HEK293 (cell line): ENCODE results near the gene PIP4K2C.
"Not testable (repeated sequence)": the region's sequence is repeated elsewhere in the genome, so short reads cannot be mapped to it uniquely, and the experiment has no call there.

Experiments
- CTCF ChIA-PET: fragments of 350-600 bp; formaldehyde crosslinking; extraction: SDS; loops from one replicate; lab custom pipeline; 2021; ENCODE audit warnings: antibody characterized with exemption; lab: Yijun Ruan, JAX
- POLR2A ChIA-PET: fragments of 300-600 bp; formaldehyde crosslinking; extraction: SDS; loops from one replicate; lab custom pipeline; 2020; ENCODE audit warnings: antibody characterized with exemption, inconsistent platforms; lab: Yijun Ruan, JAX
- H3K27ac ChIP-seq: fragments of 200-500 bp; sonication (Bioruptor generic); 2 replicates; pipeline ENCODE4 v1.5.1; 2014; ENCODE audit warnings: low read depth, low read length, control low read depth, inconsistent platforms; ENCODE audit errors: extremely low read depth
- H3K36me3 ChIP-seq, 2 experiments: fragments of 200-500 bp in 1 of 2; sonication (Bioruptor generic) in 1 of 2; 1 replicate in 1 of 2; 2 replicates in 1 of 2; pipeline ENCODE4 v1.5.1; 2014 to 2017; ENCODE audit warnings: inconsistent platforms in 2 of 2, low read length in 2 of 2; ENCODE audit not compliant: control insufficient read depth in 2 of 2, insufficient read depth in 1 of 2
- H3K4me1 ChIP-seq: fragments of 200-500 bp; sonication (Bioruptor generic); 2 replicates; pipeline ENCODE4 v1.5.1; 2014; ENCODE audit warnings: mild to moderate bottlenecking, low read length, inconsistent platforms; ENCODE audit not compliant: control insufficient read depth, insufficient read depth
- H3K4me3 ChIP-seq: 2 replicates; pipeline ENCODE4 v1.5.1; 2011; ENCODE audit warnings: low read depth, mild to moderate bottlenecking, control low read depth, low read length, moderate library complexity
- H3K9me3 ChIP-seq: fragments of 200-500 bp; sonication (Bioruptor generic); 2 replicates; pipeline ENCODE4 v1.5.1; 2014; ENCODE audit warnings: low read depth, low read length, inconsistent platforms; ENCODE audit not compliant: control insufficient read depth, insufficient read depth
- EGR2 ChIP-seq: fragments of 450-650 bp; formaldehyde crosslinking; IDR thresholded peaks from 2 replicates; pipeline ENCODE4 v1.5.1; 2016; ENCODE audit warnings: low read depth, missing biosample characterization, missing genetic modification characterization
- SCRT2 ChIP-seq: fragments of 450-650 bp; formaldehyde crosslinking; IDR thresholded peaks from 2 replicates; pipeline ENCODE4 v1.5.1; 2016; ENCODE audit warnings: missing biosample characterization, missing genetic modification characterization
- ZBTB20 ChIP-seq: fragments of 450-650 bp; formaldehyde crosslinking; IDR thresholded peaks from 2 replicates; pipeline ENCODE4 v1.5.1; 2016; ENCODE audit warnings: missing biosample characterization, missing genetic modification characterization
- ZNF274 ChIP-seq, 2 experiments: fragments of 200-500 bp in 1 of 2; fragments of 450-650 bp in 1 of 2; sonication (Bioruptor generic) in 1 of 2; formaldehyde crosslinking in 1 of 2; IDR thresholded peaks; 2 replicates each; pipeline versions ENCODE4 v1.5.1 to v1.6.1; 2014 to 2016; ENCODE audit warnings: borderline replicate concordance in 1 of 2, inconsistent platforms in 1 of 2, low read length in 1 of 2, missing biosample characterization in 1 of 2, missing genetic modification characterization in 1 of 2
- ZNF610 ChIP-seq: fragments of 450-650 bp; formaldehyde crosslinking; IDR thresholded peaks from 2 replicates; pipeline ENCODE4 v1.5.1; 2016; ENCODE audit warnings: missing biosample characterization, missing genetic modification characterization, borderline replicate concordance
- TF ChIP-seq, protein P1 (sequence below): fragments of 450-650 bp; formaldehyde crosslinking; IDR thresholded peaks from 2 replicates; pipeline ENCODE4 v1.5.1; 2016; ENCODE audit warnings: missing biosample characterization, missing genetic modification characterization
- TF ChIP-seq, protein P2 (sequence below): fragments of 450-650 bp; IDR thresholded peaks from 2 replicates; pipeline ENCODE4 v1.5.1; 2018; ENCODE audit warnings: missing biosample characterization, mild to moderate bottlenecking, missing genetic modification characterization
- TF ChIP-seq, protein P3 (sequence below): IDR thresholded peaks from 2 replicates; pipeline ENCODE4 v1.6.1; 2011; ENCODE audit warnings: mild to moderate bottlenecking, low read depth, low read length, borderline replicate concordance

The PIP4K2C gene

DNA sequence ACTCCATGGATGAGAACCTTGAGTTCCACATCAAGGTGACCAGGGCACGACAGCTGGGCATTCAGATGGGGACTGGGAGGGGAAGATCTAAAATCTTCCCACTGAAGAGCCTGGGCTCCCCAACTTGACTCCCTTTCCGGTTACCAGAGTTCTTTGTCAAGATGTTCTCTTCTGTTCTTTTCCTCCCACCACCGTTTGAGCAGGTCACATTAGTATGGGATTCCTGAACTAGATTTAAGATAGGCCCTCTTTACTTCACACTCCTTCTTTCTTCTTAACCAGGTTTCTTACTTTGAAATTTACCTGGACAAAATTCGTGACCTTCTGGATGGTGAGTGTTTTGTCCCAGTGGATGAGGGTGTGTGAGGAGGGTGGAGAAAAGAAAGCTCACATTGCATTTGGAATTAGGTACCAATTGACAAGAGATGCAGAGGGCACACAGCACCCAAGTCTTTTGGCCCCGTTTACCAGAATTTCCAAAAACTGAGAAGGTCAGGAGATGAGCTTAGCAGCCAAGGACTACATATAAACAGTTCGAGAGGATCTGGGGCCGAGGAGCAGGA lies 26.7 kb upstream of the PIP4K2C start (continued):
- TF ChIP-seq EGR2 (tag by site-specific recombination) = no peak
- TF ChIP-seq, protein P1, sequence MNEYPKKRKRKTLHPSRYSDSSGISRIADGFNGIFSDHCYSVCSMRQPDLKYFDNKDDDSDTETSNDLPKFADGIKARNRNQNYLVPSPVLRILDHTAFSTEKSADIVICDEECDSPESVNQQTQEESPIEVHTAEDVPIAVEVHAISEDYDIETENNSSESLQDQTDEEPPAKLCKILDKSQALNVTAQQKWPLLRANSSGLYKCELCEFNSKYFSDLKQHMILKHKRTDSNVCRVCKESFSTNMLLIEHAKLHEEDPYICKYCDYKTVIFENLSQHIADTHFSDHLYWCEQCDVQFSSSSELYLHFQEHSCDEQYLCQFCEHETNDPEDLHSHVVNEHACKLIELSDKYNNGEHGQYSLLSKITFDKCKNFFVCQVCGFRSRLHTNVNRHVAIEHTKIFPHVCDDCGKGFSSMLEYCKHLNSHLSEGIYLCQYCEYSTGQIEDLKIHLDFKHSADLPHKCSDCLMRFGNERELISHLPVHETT (tag by site-specific recombination) = no peak
- TF ChIP-seq, protein P2, sequence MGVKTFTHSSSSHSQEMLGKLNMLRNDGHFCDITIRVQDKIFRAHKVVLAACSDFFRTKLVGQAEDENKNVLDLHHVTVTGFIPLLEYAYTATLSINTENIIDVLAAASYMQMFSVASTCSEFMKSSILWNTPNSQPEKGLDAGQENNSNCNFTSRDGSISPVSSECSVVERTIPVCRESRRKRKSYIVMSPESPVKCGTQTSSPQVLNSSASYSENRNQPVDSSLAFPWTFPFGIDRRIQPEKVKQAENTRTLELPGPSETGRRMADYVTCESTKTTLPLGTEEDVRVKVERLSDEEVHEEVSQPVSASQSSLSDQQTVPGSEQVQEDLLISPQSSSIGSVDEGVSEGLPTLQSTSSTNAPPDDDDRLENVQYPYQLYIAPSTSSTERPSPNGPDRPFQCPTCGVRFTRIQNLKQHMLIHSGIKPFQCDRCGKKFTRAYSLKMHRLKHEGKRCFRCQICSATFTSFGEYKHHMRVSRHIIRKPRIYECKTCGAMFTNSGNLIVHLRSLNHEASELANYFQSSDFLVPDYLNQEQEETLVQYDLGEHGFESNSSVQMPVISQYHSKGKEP (tag by site-specific recombination) = no peak
- TF ChIP-seq ZNF274 (IDR thresholded peaks at IDR 0.05; ENCODE audit: low read length) = no peak
- TF ChIP-seq ZNF274 (tag by site-specific recombination; IDR thresholded peaks at IDR 0.05; ENCODE audit: borderline replicate concordance) = no peak
- TF ChIP-seq, protein P3, sequence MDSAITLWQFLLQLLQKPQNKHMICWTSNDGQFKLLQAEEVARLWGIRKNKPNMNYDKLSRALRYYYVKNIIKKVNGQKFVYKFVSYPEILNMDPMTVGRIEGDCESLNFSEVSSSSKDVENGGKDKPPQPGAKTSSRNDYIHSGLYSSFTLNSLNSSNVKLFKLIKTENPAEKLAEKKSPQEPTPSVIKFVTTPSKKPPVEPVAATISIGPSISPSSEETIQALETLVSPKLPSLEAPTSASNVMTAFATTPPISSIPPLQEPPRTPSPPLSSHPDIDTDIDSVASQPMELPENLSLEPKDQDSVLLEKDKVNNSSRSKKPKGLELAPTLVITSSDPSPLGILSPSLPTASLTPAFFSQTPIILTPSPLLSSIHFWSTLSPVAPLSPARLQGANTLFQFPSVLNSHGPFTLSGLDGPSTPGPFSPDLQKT = no peak

DNA sequence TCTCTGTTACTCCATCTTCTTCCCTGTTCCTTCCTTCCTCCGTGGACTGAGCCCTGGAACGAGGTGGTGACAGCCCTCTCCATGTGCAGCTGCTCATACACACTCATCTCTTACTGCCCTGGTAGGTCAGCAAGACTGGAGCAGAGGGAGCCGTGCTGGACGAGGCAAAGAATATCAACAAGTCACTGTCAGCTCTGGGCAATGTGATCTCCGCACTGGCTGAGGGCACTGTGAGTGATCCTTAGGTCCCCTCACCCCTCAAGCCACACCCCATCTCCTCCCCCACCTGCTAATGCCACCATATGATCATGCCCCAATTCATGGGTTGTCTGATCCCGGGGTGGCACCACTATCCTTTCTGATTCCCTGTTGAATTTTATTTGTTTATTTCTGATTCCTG lies 22.2 kb upstream of the PIP4K2C start:
- Histone ChIP-seq H3K27ac (no peak overlapping the region), H3K4me3 (no peak overlapping the region), H3K9me3 (no peaks in the 10 kb centered on the region), H3K4me1 (no peaks in the 10 kb centered on the region), H3K36me3 (peaks cover 10 to 44% of the 10 kb centered on the region in 2 experiments)
- ChIA-PET POLR2A (no interaction called here), CTCF (interaction anchor here (0.9 to 1.4 kb wide), 2 partner anchors 14 to 16 kb away, joined by 3 to 6 read pairs; no protein-coding TSS in a partner anchor)
- TF ChIP-seq SCRT2 (tag by site-specific recombination) (0 out of 2 replicates have a peak, but pooled peaks have one; percentile 20), ZBTB20 (no peak)

DNA sequence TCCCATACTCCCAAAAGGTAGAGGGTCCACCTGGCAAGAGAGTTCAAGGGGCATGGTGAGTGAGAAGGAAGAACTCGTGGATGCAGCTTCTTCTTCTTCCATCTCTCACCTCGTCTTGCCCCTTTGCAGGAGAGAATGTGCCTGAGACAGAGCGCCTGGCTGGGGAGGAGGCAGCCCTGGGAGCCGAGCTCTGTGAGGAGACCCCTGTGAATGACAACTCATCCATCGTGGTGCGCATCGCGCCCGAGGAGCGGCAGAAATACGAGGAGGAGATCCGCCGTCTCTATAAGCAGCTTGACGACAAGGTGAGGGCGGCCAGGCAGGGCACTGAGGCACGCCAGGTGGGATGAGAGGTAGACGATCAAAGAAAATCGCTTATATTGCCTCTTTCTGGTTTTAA lies 21.1 kb upstream of the PIP4K2C start:
- Histone ChIP-seq H3K4me3 (no peak overlapping the region), H3K27ac (no peak overlapping the region), H3K9me3 (no peaks in the 10 kb centered on the region), H3K36me3 (peaks cover 10 to 36% of the 10 kb centered on the region in 2 experiments), H3K4me1 (no peaks in the 10 kb centered on the region)
- TF ChIP-seq ZNF610 (tag by site-specific recombination) = no peak
- CTCF ChIA-PET = interaction anchor here (1.4 kb wide), 1 partner anchor 13 kb away, joined by 6 read pairs; no protein-coding TSS in a partner anchor
- POLR2A ChIA-PET = interaction anchor here (0.6 kb wide), 1 partner anchor 33 kb away, joined by 3 read pairs; no protein-coding TSS in a partner anchor

DNA sequence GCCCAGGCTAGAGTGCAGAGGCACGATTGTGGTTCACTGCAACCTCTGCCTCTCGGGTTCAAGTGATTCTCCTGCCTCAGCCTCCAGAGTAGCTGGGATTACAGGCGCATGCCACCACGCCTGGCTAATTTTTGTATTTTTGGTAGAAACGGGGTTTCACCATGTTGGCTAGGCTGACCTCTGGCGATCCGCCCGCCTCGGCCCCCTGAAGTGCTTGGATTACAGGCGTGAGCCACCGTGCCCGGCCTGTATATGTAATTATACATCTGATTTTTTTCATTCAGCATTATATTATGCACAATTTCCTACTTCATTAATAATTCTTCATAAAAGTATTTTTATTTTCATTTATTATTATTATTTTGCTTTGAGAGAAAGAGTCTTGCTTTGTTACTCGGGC lies 20.6 kb upstream of the PIP4K2C start:
- POLR2A ChIA-PET = interaction anchor here (0.6 kb wide), 1 partner anchor 33 kb away, joined by 3 read pairs; no protein-coding TSS in a partner anchor
- CTCF ChIA-PET = interaction anchor here (2.1 kb wide), 1 partner anchor 12 kb away, joined by 23 read pairs; no protein-coding TSS in a partner anchor
- H3K4me1 ChIP-seq, H3K9me3 ChIP-seq, H3K27ac ChIP-seq, H3K4me3 ChIP-seq: not testable (repeated sequence)
- H3K36me3 ChIP-seq = peaks cover 10 to 42% of the 10 kb centered on the region in 2 experiments
